Lower leg skin (tissue), 4 donors: Measurements from ENCODE around the gene PACSIN2. TPM values are rescaled to one million over a fixed set of nuclear protein-coding genes. Genes with fewer than 3 reads are reported as not detected.

Experiments
- DNase-seq, 2 donors: peaks; one replicate each; pipeline ENCODE4 v3.0.0-alpha.2; 2019; ENCODE audit warnings: low spot score in 2 of 2
- H3K4me3 ChIP-seq: fragments of 200-600 bp; sonication (generic); 2 replicates; pipeline ENCODE4 v1.5.1; 2017; ENCODE audit warnings: mild to moderate bottlenecking, low read depth; ENCODE audit not compliant: poor library complexity, severe bottlenecking
- CTCF ChIP-seq, 3 donors: fragments of 450-650 bp; IDR thresholded peaks; one replicate each; pipeline ENCODE4 v1.5.1; 2016; ENCODE audit warnings: antibody characterized with exemption in 3 of 3, mild to moderate bottlenecking in 3 of 3, moderate library complexity in 2 of 3
- POLR2A ChIP-seq, 2 donors: fragments of 450-650 bp; IDR thresholded peaks; one replicate each; pipeline ENCODE4 v1.6.1; 2016 to 2017; ENCODE audit warnings: antibody characterized with exemption in 2 of 2, mild to moderate bottlenecking in 1 of 2, moderate library complexity in 1 of 2
- WGBS, 2 donors: methylation state at CpG; one replicate each; pipeline ENCODE4 v1.1.5; 2018; 5-methylcytosine and 5-hydroxymethylcytosine counted together
- intact Hi-C: fragments of 100-400 bp; cut with DNase I; formaldehyde crosslinking; loops from one replicate; pipeline ENCODE4 v1.15.0; 2023; ENCODE audit warnings: low total_unique reads
- total RNA-seq, 4 donors: library from RNA; depleted of rRNA; stranded (reverse); fragments of >200 nt; gene quantifications; one replicate each; pipeline ENCODE4 v1.1.0, GENCODE V29; 2016

PACSIN2 gene
- total RNA-seq, 4 donors from 2014 or later: 46.3 to 88.8 (median 58.2) TPM

- 95 to 97% methylated on average over 7 of the region's 7 CpGs for WGBS, 2 donors
- no peak for DNase-seq
- no peak for TF ChIP-seq CTCF (IDR thresholded peaks at IDR 0.05)
- intact Hi-C loops: no loop called here
- no peak overlapping the region for H3K4me3 ChIP-seq
Measured at GRCh38 chr22:43047605-43048004, 32.7 kb upstream of the PACSIN2 start.

GRCh38 chr22:43044290-43044712 lies 29.4 kb upstream of the PACSIN2 start:
- no peak for DNase-seq
- H3K4me3 ChIP-seq: no peak overlapping the region
- intact Hi-C loops: no loop called here
- 83 to 90% methylated on average over 10 of the region's 10 CpGs for WGBS, 2 donors
- TF ChIP-seq CTCF (IDR thresholded peaks at IDR 0.05) (no peak), POLR2A (IDR thresholded peaks at IDR 0.05) (no peak)

- DNase-seq: no peak
- no peak for TF ChIP-seq POLR2A (IDR thresholded peaks at IDR 0.05)
- TF ChIP-seq CTCF (IDR thresholded peaks at IDR 0.05): no peak
- no peak overlapping the region for H3K4me3 ChIP-seq
- 51 to 57% methylated on average over 12 to 20 of the region's 20 CpGs for WGBS, 2 donors
- intact Hi-C loops: no loop called here
Measured at GRCh38 chr22:43042101-43042780, 27.3 kb upstream of the PACSIN2 start.

- DNase-seq: no peak
- H3K4me3 ChIP-seq: no peak overlapping the region
- WGBS, 2 donors: 67 to 74% methylated on average over 12 to 13 of the region's 13 CpGs
- TF ChIP-seq CTCF (IDR thresholded peaks at IDR 0.05): no peak
- no peak for TF ChIP-seq POLR2A (IDR thresholded peaks at IDR 0.05)
- intact Hi-C loops: loop anchor here (10.0 kb wide), 1 partner anchor 245 kb away; no protein-coding TSS in a partner anchor
Measured at GRCh38 chr22:43039800-43040199, 24.9 kb upstream of the PACSIN2 start.

- TF ChIP-seq POLR2A (IDR thresholded peaks at IDR 0.05): no peak
- no peak for TF ChIP-seq CTCF (IDR thresholded peaks at IDR 0.05)
- no peak for DNase-seq
- intact Hi-C loops: loop anchor here (10.0 kb wide), 1 partner anchor 244 kb away; no protein-coding TSS in a partner anchor
- H3K4me3 ChIP-seq: no peak overlapping the region
- 56 to 80% methylated on average over 15 of the region's 15 CpGs for WGBS, 2 donors
Measured at GRCh38 chr22:43038325-43038724, 23.4 kb upstream of the PACSIN2 start.
